IPS-18c (cell line): ENCODE results near the gene TMEM14B.
"Not testable (repeated sequence)": the region's sequence is repeated elsewhere in the genome, so short reads cannot be mapped to it uniquely, and the experiment has no call there.

Experiments
- H3K4me3 ChIP-seq: 2 replicates; pipeline ENCODE4 v1.7.0; 2013; ENCODE audit warnings: low read depth, mild to moderate bottlenecking, low read length, moderate library complexity; ENCODE audit not compliant: insufficient read depth
- H3K9me3 ChIP-seq: one replicate; pipeline ENCODE4 v1.6.1; 2013; ENCODE audit warnings: mild to moderate bottlenecking, low read length, moderate library complexity; ENCODE audit not compliant: control insufficient read depth, insufficient read depth

TMEM14B gene

GRCh38 chr6:10747251-10747972 is at the start of gene TMEM14B:
Gene TMEM14B, plus strand, starts transcription at chr6:10747805. Its CDS starts 1,441 bp downstream, at chr6:10749246.
- Histone ChIP-seq H3K9me3 (peaks cover 3% of the 10 kb centered on the region), H3K4me3 (peak within 1 kb of the TSS; percentile 90)

- Histone ChIP-seq H3K9me3 (peaks cover 8% of the 10 kb centered on the region), H3K4me3 (no peak overlapping the region)
These were observed 33.6 kb upstream of the TMEM14B start for GRCh38 chr6:10713962-10714361.

GRCh38 chr6:10719296-10719963 is 28.2 kb upstream of the TMEM14B start:
- H3K9me3 ChIP-seq = peaks cover 8% of the 10 kb centered on the region
- no peak overlapping the region for H3K4me3 ChIP-seq

GRCh38 chr6:10719964-10720264 is 27.7 kb upstream of the TMEM14B start:
- H3K9me3 ChIP-seq = peaks cover 8% of the 10 kb centered on the region
- H3K4me3 ChIP-seq = no peak overlapping the region

GRCh38 chr6:10720265-10720959 is 27.2 kb upstream of the TMEM14B start:
- H3K4me3 ChIP-seq = no peak overlapping the region
- H3K9me3 ChIP-seq = peaks cover 8% of the 10 kb centered on the region

- H3K4me3 ChIP-seq, H3K9me3 ChIP-seq: not testable (repeated sequence)
These were observed 26.4 kb upstream of the TMEM14B start for GRCh38 chr6:10720960-10721849.

GRCh38 chr6:10721850-10722569 is 25.6 kb upstream of the TMEM14B start:
- Histone ChIP-seq H3K9me3 (peaks cover 8% of the 10 kb centered on the region), H3K4me3 (peak overlapping the region; percentile 74)

GRCh38 chr6:10722570-10722819 is 25.1 kb upstream of the TMEM14B start:
- peaks cover 8% of the 10 kb centered on the region for H3K9me3 ChIP-seq
- H3K4me3 ChIP-seq = peak overlapping the region; percentile 74

GRCh38 chr6:10722820-10723566 is 24.6 kb upstream of the TMEM14B start, which contains the start of gene TMEM14C:
Gene TMEM14C, plus strand, starts transcription at chr6:10723070. Its CDS starts 1,544 bp downstream, at chr6:10724614.
- Histone ChIP-seq H3K9me3 (peaks cover 3% of the 10 kb centered on the region), H3K4me3 (peak within 1 kb of the TSS; percentile 74)

- Histone ChIP-seq H3K4me3 (peak overlapping the region; percentile 74), H3K9me3 (peaks cover under 1% of the 10 kb centered on the region)
These were observed 24.1 kb upstream of the TMEM14B start for GRCh38 chr6:10723567-10723881.

GRCh38 chr6:10725044-10725443 is 22.6 kb upstream of the TMEM14B start:
- no peaks in the 10 kb centered on the region for H3K9me3 ChIP-seq

GRCh38 chr6:10725716-10726115 is 21.9 kb upstream of the TMEM14B start:
- H3K4me3 ChIP-seq = no peak overlapping the region
- no peaks in the 10 kb centered on the region for H3K9me3 ChIP-seq

More at GRCh38 chr6:10725044-10725443, 22.6 kb upstream of the TMEM14B start:
- H3K4me3 ChIP-seq = no peak overlapping the region

- H3K4me3 ChIP-seq = no peak overlapping the region
These were observed 17.4 kb upstream of the TMEM14B start for GRCh38 chr6:10730254-10730653.

GRCh38 chr6:10733151-10733715 is 14.4 kb upstream of the TMEM14B start:
- no peak overlapping the region for H3K4me3 ChIP-seq
- no peaks in the 10 kb centered on the region for H3K9me3 ChIP-seq

More at GRCh38 chr6:10730254-10730653, 17.4 kb upstream of the TMEM14B start:
- no peaks in the 10 kb centered on the region for H3K9me3 ChIP-seq

- H3K4me3 ChIP-seq = no peak overlapping the region
These were observed 13.7 kb upstream of the TMEM14B start for GRCh38 chr6:10733863-10734262.

GRCh38 chr6:10736731-10737130 is 10.9 kb upstream of the TMEM14B start:
- Histone ChIP-seq H3K4me3 (no peak overlapping the region), H3K9me3 (no peaks in the 10 kb centered on the region)

More at GRCh38 chr6:10733863-10734262, 13.7 kb upstream of the TMEM14B start:
- no peaks in the 10 kb centered on the region for H3K9me3 ChIP-seq
